GM19025 (cell line): Measurements from ENCODE around the gene NHS.

Source experiments
- ATAC-seq: cut with Tn5 transposase; IDR thresholded peaks from one replicate; pipeline ENCODE4 v1.9.1; 2021; ENCODE audit warnings: mild to moderate bottlenecking, low read depth, moderate library complexity; ENCODE audit not compliant: unreplicated experiment

Gene NHS

GRCh38 chrX:17606231-17606630 lies 231.2 kb downstream of the NHS start:
- no peak for ATAC-seq

GRCh38 chrX:17608888-17609287 lies 233.9 kb downstream of the NHS start:
- ATAC-seq, result no peak

- ATAC-seq, result no peak
These were observed 235.8 kb downstream of the NHS start for GRCh38 chrX:17610788-17611187.

GRCh38 chrX:17613979-17614588 lies 239.1 kb downstream of the NHS start:
- peak; percentile 67 for ATAC-seq

GRCh38 chrX:17616936-17617335 lies 241.9 kb downstream of the NHS start:
- ATAC-seq, result no peak

GRCh38 chrX:17617806-17618205 lies 242.8 kb downstream of the NHS start:
- ATAC-seq, result no peak

- no peak for ATAC-seq
These were observed 246.7 kb downstream of the NHS start for GRCh38 chrX:17621566-17622270.

- ATAC-seq, result no peak
These were observed 247.3 kb downstream of the NHS start for GRCh38 chrX:17622331-17622730.

- no peak for ATAC-seq
These were observed 248.8 kb downstream of the NHS start for GRCh38 chrX:17623750-17624149.

GRCh38 chrX:17627026-17627425 lies 252.0 kb downstream of the NHS start:
- ATAC-seq, result no peak

- ATAC-seq, result no peak
These were observed 254.0 kb downstream of the NHS start for GRCh38 chrX:17628976-17629375.

- no peak for ATAC-seq
These were observed 254.5 kb downstream of the NHS start for GRCh38 chrX:17629519-17629918.

- ATAC-seq, result no peak
These were observed 256.6 kb downstream of the NHS start for GRCh38 chrX:17631647-17632046.

GRCh38 chrX:17632942-17633341 lies 257.9 kb downstream of the NHS start:
- peak; percentile 80 for ATAC-seq

GRCh38 chrX:17633546-17633945 lies 258.5 kb downstream of the NHS start:
- ATAC-seq, result no peak

- ATAC-seq, result no peak
These were observed 259.7 kb downstream of the NHS start for GRCh38 chrX:17634542-17635207.

- ATAC-seq, result no peak
These were observed 260.2 kb downstream of the NHS start for GRCh38 chrX:17635231-17635630.

- no peak for ATAC-seq
These were observed 262.2 kb downstream of the NHS start for GRCh38 chrX:17637235-17637634.

GRCh38 chrX:17638731-17639130 lies 263.7 kb downstream of the NHS start:
- ATAC-seq, result no peak

GRCh38 chrX:17642891-17643290 lies 267.9 kb downstream of the NHS start:
- no peak for ATAC-seq

- ATAC-seq, result no peak
These were observed 268.5 kb downstream of the NHS start for GRCh38 chrX:17643528-17643927.

- ATAC-seq, result no peak
These were observed 269.0 kb downstream of the NHS start for GRCh38 chrX:17644001-17644400.
